HG02884 (cell line): Measurements from ENCODE around the gene KLF16.
"Not testable (repeated sequence)": the region's sequence is repeated elsewhere in the genome, so short reads cannot be mapped to it uniquely, and the experiment has no call there.

ENCODE experiments used
- ATAC-seq: cut with Tn5 transposase; IDR thresholded peaks from one replicate; pipeline ENCODE4 v1.9.1; 2021; ENCODE audit warnings: mild to moderate bottlenecking, moderate library complexity; ENCODE audit not compliant: unreplicated experiment

Gene KLF16

DNA sequence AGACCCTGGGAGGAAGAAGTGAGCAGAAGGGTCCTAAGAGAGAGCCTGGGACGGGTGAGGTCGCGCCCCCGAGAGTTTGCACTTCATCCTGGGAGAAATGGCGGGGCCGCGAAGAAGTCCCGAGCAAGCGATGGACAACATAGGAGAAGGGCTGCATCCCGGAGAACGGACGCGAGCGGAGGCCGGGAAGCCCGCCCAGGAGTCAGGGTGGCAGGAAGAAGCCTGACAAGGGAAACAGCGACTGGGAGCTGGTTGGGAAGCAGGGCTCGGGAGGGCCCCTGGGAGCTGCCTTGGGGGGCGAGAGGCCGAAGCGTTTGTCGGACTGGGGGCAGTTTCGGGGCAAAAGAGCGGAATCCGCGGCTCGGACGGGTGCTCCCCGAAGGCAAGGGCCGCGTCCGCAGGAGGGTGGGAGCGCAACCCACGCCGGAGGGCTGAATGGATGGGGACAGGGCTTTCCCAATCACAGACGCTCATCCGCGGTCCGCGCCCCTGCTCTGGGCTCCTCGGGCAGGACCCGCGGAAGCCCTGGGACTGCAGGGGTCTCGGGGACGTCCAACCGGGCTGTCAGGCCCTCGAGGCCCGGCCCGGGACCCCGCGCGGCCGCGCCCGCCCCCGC, 21.4 kb upstream of the KLF16 start:
- no peak for ATAC-seq

DNA sequence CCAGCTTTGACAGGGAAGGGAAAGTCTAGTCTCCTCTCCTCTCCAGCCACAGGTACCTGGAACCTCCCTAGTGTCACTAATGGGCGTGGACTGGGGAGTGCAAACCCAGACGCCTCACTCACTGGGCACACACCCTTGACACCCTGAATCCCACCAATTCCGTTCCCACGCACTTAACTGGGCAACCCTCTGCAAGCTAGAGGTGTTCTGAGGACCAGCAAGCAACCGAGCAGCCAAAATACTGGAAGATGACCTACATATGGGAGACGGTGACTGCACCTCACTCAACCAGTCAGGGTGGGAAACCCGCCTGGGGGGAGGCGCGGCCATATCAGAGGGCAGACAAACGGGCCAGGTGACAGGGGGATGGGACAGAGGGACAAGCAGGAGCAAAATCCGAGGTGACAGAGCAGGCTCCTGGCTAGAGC, 20.9 kb upstream of the KLF16 start:
- no peak for ATAC-seq

DNA sequence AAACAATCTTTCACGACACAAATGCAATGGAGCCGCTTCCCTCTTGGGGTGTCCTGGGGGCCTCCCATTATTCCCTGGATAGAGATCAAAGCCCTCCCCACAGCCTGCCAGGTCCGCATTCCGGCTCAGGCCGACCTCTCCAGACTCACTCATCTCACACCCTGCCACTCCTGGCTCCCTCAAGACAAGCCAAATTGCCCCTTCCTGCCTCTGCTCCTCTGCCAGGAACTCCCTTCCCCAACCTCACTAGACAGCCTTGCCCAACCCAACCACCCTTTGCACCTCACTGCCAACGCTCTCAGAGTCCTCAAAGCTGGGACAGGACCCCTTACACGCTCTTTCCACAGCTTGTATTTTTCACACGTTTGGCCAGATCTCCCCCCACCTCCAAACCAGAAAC, 20.4 kb upstream of the KLF16 start:
- ATAC-seq: no peak

GRCh38 chr19:1882786-1883692, 19.7 kb upstream of the KLF16 start:
- no peak for ATAC-seq

- ATAC-seq: no peak
These were observed 18.9 kb upstream of the KLF16 start for GRCh38 chr19:1882089-1882785.

GRCh38 chr19:1881393-1882088, 18.2 kb upstream of the KLF16 start:
- not testable (repeated sequence) for ATAC-seq

- no peak for ATAC-seq
These were observed 17.4 kb upstream of the KLF16 start for GRCh38 chr19:1880611-1881392.

DNA sequence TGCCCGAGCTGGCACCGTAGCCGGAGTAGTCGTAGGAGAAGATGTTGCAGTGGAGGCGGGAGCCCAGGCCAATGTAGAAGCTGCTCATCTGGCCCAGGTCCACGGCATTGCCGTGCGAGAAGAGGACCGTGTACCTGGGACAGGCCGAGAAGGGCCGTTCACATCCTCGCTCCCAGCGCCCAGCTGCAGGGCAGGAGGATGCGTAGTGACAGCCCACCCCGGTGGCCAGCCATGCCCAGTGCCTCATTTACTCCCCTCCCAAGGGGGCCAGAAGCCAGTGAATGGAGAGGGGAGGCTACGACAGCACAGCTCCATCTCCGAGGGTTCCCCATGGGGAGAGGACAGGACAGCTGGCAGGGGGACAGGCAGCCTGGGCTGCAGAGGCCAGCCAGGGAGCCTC, 16.6 kb upstream of the KLF16 start:
- ATAC-seq: not testable (repeated sequence)

GRCh38 chr19:1878583-1878982, 15.2 kb upstream of the KLF16 start:
- ATAC-seq: not testable (repeated sequence)

DNA sequence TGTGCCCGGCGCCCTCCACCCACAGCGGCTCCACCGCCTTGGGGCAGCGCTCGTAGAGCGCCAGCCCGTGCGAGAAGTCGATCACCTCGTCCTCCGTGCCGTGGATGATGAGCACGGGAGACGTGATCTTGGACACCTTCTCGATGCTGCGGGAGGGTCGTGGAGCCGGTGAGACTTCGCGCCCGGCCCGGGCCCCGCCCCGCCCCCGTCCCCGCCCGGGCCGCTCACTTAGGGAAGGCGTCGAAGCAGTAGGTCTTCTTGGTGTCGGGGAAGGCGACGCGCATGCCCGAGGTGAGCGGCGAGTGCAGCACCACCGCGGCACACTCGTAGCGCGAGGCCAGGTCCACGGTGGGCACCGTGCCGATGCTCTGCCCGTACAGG, 13.9 kb upstream of the KLF16 start:
- ATAC-seq: not testable (repeated sequence)

DNA sequence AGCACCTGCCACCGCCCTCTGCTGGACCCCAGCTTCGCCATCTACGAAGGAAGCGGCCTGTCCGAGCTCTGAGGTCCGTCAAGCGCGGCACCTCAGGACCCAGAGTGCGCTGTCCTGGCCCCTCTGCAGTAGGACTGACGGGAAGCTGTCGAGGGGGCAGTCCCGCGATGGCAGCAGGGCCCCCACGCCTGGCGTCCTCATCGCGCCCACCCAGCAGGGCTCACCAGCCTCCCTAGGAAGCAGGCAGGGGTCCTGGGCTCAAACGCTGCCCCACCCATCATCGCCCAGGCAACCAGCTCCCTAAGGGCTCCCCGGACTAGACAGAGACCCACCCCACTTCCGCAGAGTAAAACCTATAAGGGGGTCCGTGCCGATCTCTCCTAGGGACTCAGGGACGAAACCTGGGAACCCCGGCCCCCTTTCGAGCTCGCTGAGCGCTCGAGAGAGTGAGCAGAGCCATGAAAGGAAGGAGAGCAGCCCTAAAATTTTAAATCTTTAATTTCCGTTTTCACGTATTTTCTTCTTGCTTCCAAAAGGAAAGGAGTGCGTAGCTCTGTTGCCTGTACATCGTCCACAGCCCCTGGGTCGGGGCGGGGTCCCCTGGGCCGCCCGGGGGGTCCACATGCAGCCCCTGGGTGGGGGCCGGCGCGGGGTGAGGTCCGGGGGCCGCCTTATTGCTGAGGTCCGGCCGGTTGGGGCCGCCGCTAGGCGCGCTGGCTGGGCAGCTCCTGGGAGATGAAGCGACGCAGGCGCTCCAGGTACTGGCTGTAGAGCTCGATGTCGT, 13.3 kb upstream of the KLF16 start:
- ATAC-seq: not testable (repeated sequence)

- ATAC-seq: peak; percentile 86
These were observed 12.5 kb upstream of the KLF16 start for GRCh38 chr19:1875646-1876495.

DNA sequence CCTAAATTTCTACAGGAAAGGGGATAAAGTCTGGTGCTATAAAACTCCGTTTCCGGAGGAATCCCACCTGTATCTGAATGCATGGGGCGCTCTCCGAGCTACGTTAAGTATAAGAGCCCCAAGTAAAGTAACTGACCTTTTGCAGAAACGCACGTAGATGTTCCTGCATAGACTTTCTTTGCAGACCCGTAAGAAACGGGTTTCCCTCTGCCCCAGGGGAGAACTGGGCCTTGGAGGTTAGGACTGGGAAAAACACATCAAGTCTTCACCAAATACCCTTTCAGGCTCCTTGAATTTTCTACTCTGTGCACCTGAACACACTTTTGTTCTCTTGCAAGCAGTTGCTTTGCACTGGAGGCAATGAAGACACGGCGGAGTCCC, 11.9 kb upstream of the KLF16 start:
- ATAC-seq: not testable (repeated sequence)

DNA sequence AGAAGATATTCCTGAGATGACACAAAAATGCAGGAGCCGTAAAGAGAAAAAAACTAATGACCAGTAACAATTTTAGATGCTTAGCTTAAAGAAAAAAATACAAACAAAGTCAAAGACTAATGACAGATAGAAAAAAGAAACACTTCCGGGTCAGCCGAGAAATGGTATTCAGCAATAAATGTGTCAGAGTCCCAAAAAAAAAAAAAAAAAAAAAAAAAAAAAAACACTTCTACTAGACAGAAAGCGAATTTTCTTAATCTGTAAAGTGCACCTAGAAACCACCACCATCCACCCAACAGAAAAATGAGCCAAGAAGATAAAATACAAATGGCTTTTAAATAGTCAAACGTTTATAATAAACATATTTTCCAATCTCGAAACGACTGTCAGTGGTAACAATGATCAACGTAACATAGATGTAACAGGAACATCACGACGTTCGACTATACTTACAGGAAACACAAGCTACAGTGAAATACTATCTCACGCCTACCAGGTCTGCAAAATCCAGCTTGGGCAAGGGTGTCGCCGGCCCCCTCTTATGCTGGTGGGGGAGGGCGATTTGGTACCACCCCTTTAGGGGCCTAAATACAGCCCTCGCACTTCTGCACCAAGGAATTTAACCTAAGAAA, 11.3 kb upstream of the KLF16 start:
- ATAC-seq: no peak

GRCh38 chr19:1873524-1874473, 10.4 kb upstream of the KLF16 start:
- ATAC-seq: no peak

DNA sequence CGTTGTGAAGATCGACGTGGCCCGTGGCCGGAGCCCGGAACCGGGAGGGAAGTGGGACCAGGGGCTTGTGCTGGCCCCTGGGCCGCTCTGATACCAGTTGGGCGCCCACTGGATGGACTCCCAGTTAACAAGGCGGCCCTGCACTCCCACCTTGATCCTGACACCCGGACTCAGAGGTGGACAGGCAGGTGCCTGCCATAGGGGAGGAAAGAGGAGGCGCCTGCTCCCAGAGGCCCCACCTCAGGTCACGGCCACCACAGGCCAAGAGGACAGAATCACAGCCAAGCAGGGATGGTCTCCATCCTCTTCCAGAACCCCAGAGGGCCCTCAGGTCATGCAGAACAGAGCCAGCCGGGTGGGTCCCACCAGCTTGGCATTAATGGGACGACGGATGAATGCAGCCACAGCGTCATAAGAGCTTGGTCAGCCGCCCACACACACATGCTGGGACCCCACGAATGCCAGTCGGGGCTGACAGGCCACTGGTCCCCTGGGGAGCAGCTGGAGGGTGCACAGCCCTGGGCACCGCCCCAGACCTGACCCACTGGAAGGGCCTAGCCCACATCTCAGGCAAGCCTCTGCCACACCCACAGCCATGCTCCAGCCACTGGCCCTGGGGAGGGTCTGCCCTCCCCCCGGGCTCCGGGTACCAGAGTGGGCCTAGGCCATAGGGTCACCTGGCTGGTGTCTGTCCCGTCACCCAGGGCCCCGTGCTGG, 9.6 kb upstream of the KLF16 start:
- no peak for ATAC-seq
